ENCODE data around the gene PIK3R1. TPM values are rescaled to one million over a fixed set of nuclear protein-coding genes. Genes with fewer than 3 reads are reported as not detected.

The PIK3R1 gene
- total and polyA plus RNA-seq, 10 of the 15 experiments (the other 5 are each of a cell fraction or from before 2014, with no cell fraction given): 7.8 to 38.4 (median 15.7) TPM

- no peak overlapping the region for H3K4me2 ChIP-seq (ENCODE audit: control insufficient read depth, insufficient read depth)
- H3K27me3 ChIP-seq (replicated peaks in 1 of 2; ENCODE audit: control insufficient read depth in 2 of 2, insufficient read depth in 2 of 2, low read length in 1 of 2): no peaks in the 10 kb centered on the region
- DNase-seq (ENCODE audit: low read depth, low spot score): no peak
- 61% methylated on average over 3 of the region's 3 CpGs for WGBS (ENCODE audit: insufficient coverage, insufficient replicate concordance, low lambda C conversion rate, missing lambda C conversion rate)
- no TSS peak for BruUV-seq (replicated peaks)
- POLR2A ChIA-PET: no interaction called here
- FAIRE-seq: no peak
- no peak overlapping the region for H2AFZ ChIP-seq (ENCODE audit: control insufficient read depth, low read depth, low read length)
- in situ Hi-C loops (cut with MboI) (no loop called here), intact Hi-C loops (cut with micrococcal nuclease; ENCODE audit: unreplicated experiment) (no loop called here)
- no peak for ATAC-seq
- SMC1A ChIA-PET (ENCODE audit: uncharacterized antibody, unreplicated experiment): interaction anchor here (0.9 to 1.6 kb wide), 3 partner anchors 17 to 49 kb away, joined by 3 to 4 read pairs (median 4); no protein-coding TSS in a partner anchor
- CTCF ChIA-PET: no interaction called here
- TF ChIP-seq MAX (IDR thresholded peaks at IDR 0.05; ENCODE audit: low read depth, low read length) (no peak), WRNIP1 (IDR thresholded peaks at IDR 0.05; ENCODE audit: borderline replicate concordance, low read depth, low read length) (no peak), MTA2 (IDR thresholded peaks at IDR 0.05; ENCODE audit: low read depth) (no peak), IKZF2 (IDR thresholded peaks at IDR 0.05) (no peak), CEBPZ (IDR thresholded peaks at IDR 0.05; ENCODE audit: low read depth, low read length) (no peak), NRF1 (conservative IDR thresholded peaks at IDR 0.05; ENCODE audit: low read depth, low read length) (no peak), ASH2L (IDR thresholded peaks at IDR 0.05; ENCODE audit: borderline replicate concordance, low read depth) (no peak)
- peaks cover 1 to 8% of the 10 kb centered on the region in 2 experiments; a peak in 3 of 4 replicates for H3K36me3 ChIP-seq (ENCODE audit: control insufficient read depth in 2 of 2, insufficient read depth in 2 of 2, low read length in 1 of 2)
- H3K9me3 ChIP-seq (replicated peaks; ENCODE audit: control insufficient read depth, insufficient read depth, low read length): peaks cover 2% of the 10 kb centered on the region; the same call in 2 of the 3 replicates
- RAD21 ChIA-PET (ENCODE audit: unreplicated experiment): no interaction called here
- H3K4me1 ChIP-seq (ENCODE audit: control insufficient read depth, insufficient read depth, low read length): no peaks in the 10 kb centered on the region
- no peak overlapping the region for H3K4me3 ChIP-seq
- no peak overlapping the region for H3K27ac ChIP-seq (ENCODE audit: control insufficient read depth, insufficient read depth)
- H4K20me1 ChIP-seq (ENCODE audit: control insufficient read depth, insufficient read depth): peaks cover 6% of the 10 kb centered on the region
- H3K79me2 ChIP-seq (ENCODE audit: control insufficient read depth, insufficient read depth, low read length): peaks cover 72% of the 10 kb centered on the region
- H3K9ac ChIP-seq (ENCODE audit: control insufficient read depth, insufficient read depth, low read length): no peak overlapping the region
These were observed 6.8 kb downstream of the PIK3R1 start for GRCh38 chr5:68222310-68222709.

Data from GM12878 (cell line).